WTC11 (cell line): Measurements from ENCODE around the gene ZNF639.

Source experiments
- ATF3 ChIP-seq: sonication (generic); formaldehyde crosslinking; conservative IDR thresholded peaks from 2 replicates; pipeline ENCODE4 v1.8.1; 2022; ENCODE audit warnings: mild to moderate bottlenecking, missing genetic modification reagents
- CREB1 ChIP-seq: sonication (generic); formaldehyde crosslinking; IDR thresholded peaks from 2 replicates; pipeline ENCODE4 v1.8.0; 2023; ENCODE audit warnings: mild to moderate bottlenecking, missing genetic modification reagents
- CTCF ChIP-seq: fragments of 200-600 bp; IDR thresholded peaks from 2 replicates; pipeline ENCODE4 v1.8.0; 2022; ENCODE audit warnings: antibody characterized with exemption
- E2F1 ChIP-seq: sonication (generic); formaldehyde crosslinking; IDR thresholded peaks from 2 replicates; pipeline ENCODE4 v1.8.0; 2022; ENCODE audit warnings: mild to moderate bottlenecking, missing genetic modification reagents
- NR3C1 ChIP-seq: sonication (generic); formaldehyde crosslinking; conservative IDR thresholded peaks from 2 replicates; pipeline ENCODE4 v1.8.1; 2023; ENCODE audit warnings: low read depth, mild to moderate bottlenecking, missing genetic modification reagents
- SMAD4 ChIP-seq: sonication (generic); formaldehyde crosslinking; IDR thresholded peaks from 2 replicates; pipeline ENCODE4 v1.8.0; 2022; ENCODE audit warnings: mild to moderate bottlenecking, missing genetic modification reagents
- USF1 ChIP-seq: sonication (generic); formaldehyde crosslinking; IDR thresholded peaks from 2 replicates; pipeline ENCODE4 v1.8.0; 2022; ENCODE audit warnings: mild to moderate bottlenecking, missing genetic modification reagents
- ZNF281 ChIP-seq: sonication (generic); formaldehyde crosslinking; IDR thresholded peaks from 2 replicates; pipeline ENCODE4 v1.8.0; 2023; ENCODE audit warnings: mild to moderate bottlenecking, missing genetic modification reagents
- ZNF317 ChIP-seq: sonication (generic); formaldehyde crosslinking; IDR thresholded peaks from 2 replicates; pipeline ENCODE4 v1.8.1; 2023; ENCODE audit warnings: low read depth, mild to moderate bottlenecking, moderate library complexity, missing genetic modification reagents, borderline replicate concordance
- ZNF512 ChIP-seq: sonication (generic); formaldehyde crosslinking; IDR thresholded peaks from 2 replicates; pipeline ENCODE4 v1.8.1; 2022; ENCODE audit warnings: missing genetic modification reagents, borderline replicate concordance

- TF ChIP-seq USF1 (CRISPR knock-in tag) = no peak
- no peak for TF ChIP-seq NR3C1
- TF ChIP-seq SMAD4 (CRISPR knock-in tag) = no peak
- TF ChIP-seq ZNF317 (CRISPR knock-in tag) = no peak
- TF ChIP-seq ZNF512 = no peak
- TF ChIP-seq CTCF = no peak
- TF ChIP-seq CREB1 (CRISPR knock-in tag) = no peak
- no peak for TF ChIP-seq E2F1 (CRISPR knock-in tag)
- no peak for TF ChIP-seq ATF3 (CRISPR knock-in tag)
- TF ChIP-seq ZNF281 (CRISPR knock-in tag) = no peak
These were observed 36.5 kb upstream of the ZNF639 start for GRCh38 chr3:179286331-179286730.
